Mucosa of descending colon (tissue), 3 donors: ENCODE measurements around the gene NRIP1. TPM values are rescaled to one million over a fixed set of nuclear protein-coding genes. Genes with fewer than 3 reads are reported as not detected.

Experiments used
- ATAC-seq: fragments of 200-7000 bp; cut with Tn5 transposase; one replicate; pipeline ENCODE4 v1.9.1; 2020; ENCODE audit warnings: mild to moderate bottlenecking, moderate library complexity
- DNase-seq, 3 donors: peaks; one replicate each; pipeline ENCODE4 v3.0.0-alpha.2; 2020
- H3K36me3 ChIP-seq: fragments of 200-600 bp; one replicate; pipeline ENCODE4 v1.8.0; 2021; ENCODE audit warnings: low read depth, mild to moderate bottlenecking
- H3K4me1 ChIP-seq: fragments of 200-600 bp; one replicate; pipeline ENCODE4 v1.8.0; 2021; ENCODE audit warnings: low read depth, mild to moderate bottlenecking
- H3K4me3 ChIP-seq: fragments of 200-600 bp; one replicate; pipeline ENCODE4 v1.8.0; 2021; ENCODE audit warnings: mild to moderate bottlenecking
- H3K9me3 ChIP-seq: fragments of 200-600 bp; one replicate; pipeline ENCODE4 v1.8.0; 2021; ENCODE audit warnings: mild to moderate bottlenecking
- CTCF ChIP-seq: fragments of 200-600 bp; IDR thresholded peaks from one replicate; pipeline ENCODE4 v1.8.0; 2022; ENCODE audit warnings: antibody characterized with exemption, mild to moderate bottlenecking
- intact Hi-C, 2 donors: fragments of 100-400 bp; cut with DNase I in 1 of 2; cut with micrococcal nuclease in 1 of 2; formaldehyde crosslinking; loops; one replicate each; pipeline versions ENCODE4 v1.11.0 to v1.11.1; 2022; cut with DNase I, micrococcal nuclease
- total RNA-seq, 3 donors: library from RNA; stranded (reverse); fragmentation: NEBNext Ultra II Directional in 2 of 3; extraction: Animal tissue kit (Norgen Biotek cat#: 25700) in 2 of 3; gene quantifications; one replicate each; pipeline versions ENCODE4 v1.2.1 to v1.2.4, GENCODE V29; 2021 to 2023
- donor health status: DM: no; HTN: no; CAD: no; lungs with moderate emphysema.
- donor health status: DM: no; HTN: no; CAD: no.
- donor health status: DM: no; HTN: yes; CAD: no.

The NRIP1 gene
- total RNA-seq, 3 donors from 2014 or later, result 64.3 to 91.8 (median 77.1) TPM

- no peak for TF ChIP-seq CTCF
- Histone ChIP-seq H3K4me3 (no peak overlapping the region), H3K4me1 (peaks cover 8% of the 10 kb centered on the region), H3K9me3 (no peaks in the 10 kb centered on the region), H3K36me3 (no peaks in the 10 kb centered on the region)
- intact Hi-C loops, result no loop called here
- ATAC-seq (no peak), DNase-seq (no peak)
These were observed 54.2 kb downstream of the NRIP1 start for GRCh38 chr21:15010645-15011044.

GRCh38 chr21:15009837-15010363 is 54.9 kb downstream of the NRIP1 start:
- DNase-seq (no peak), ATAC-seq (no peak)
- peaks cover 8% of the 10 kb centered on the region for H3K4me1 ChIP-seq
- no peak overlapping the region for H3K4me3 ChIP-seq
- intact Hi-C loops, result no loop called here
- no peaks in the 10 kb centered on the region for H3K9me3 ChIP-seq
- no peaks in the 10 kb centered on the region for H3K36me3 ChIP-seq
- TF ChIP-seq CTCF, result no peak

- no peaks in the 10 kb centered on the region for H3K36me3 ChIP-seq
- no peak for TF ChIP-seq CTCF
- no peak for DNase-seq
- no peak overlapping the region for H3K4me3 ChIP-seq
- peaks cover 8% of the 10 kb centered on the region for H3K4me1 ChIP-seq
- no peaks in the 10 kb centered on the region for H3K9me3 ChIP-seq
- intact Hi-C loops, result no loop called here
- ATAC-seq, result no peak
These were observed 57.0 kb downstream of the NRIP1 start for GRCh38 chr21:15007716-15008296.

- no peaks in the 10 kb centered on the region for H3K36me3 ChIP-seq
- no peak overlapping the region for H3K4me3 ChIP-seq
- H3K4me1 ChIP-seq, result peaks cover 14% of the 10 kb centered on the region
- intact Hi-C loops, result no loop called here
- no peaks in the 10 kb centered on the region for H3K9me3 ChIP-seq
- TF ChIP-seq CTCF, result no peak
- peak; percentile 63 for ATAC-seq
- DNase-seq, result no peak
These were observed 58.1 kb downstream of the NRIP1 start for GRCh38 chr21:15006594-15007230.

GRCh38 chr21:15005391-15005790 is 59.4 kb downstream of the NRIP1 start:
- H3K9me3 ChIP-seq, result no peaks in the 10 kb centered on the region
- H3K4me1 ChIP-seq, result peaks cover 20% of the 10 kb centered on the region
- intact Hi-C loops, result no loop called here
- H3K4me3 ChIP-seq, result no peak overlapping the region
- TF ChIP-seq CTCF, result no peak
- ATAC-seq (no peak), DNase-seq (peak in 2 of 3 donors; percentile 21 to 22)
- H3K36me3 ChIP-seq, result no peaks in the 10 kb centered on the region
